ENCODE data around the gene NFKBIE.

- TF ChIP-seq, protein P1, sequence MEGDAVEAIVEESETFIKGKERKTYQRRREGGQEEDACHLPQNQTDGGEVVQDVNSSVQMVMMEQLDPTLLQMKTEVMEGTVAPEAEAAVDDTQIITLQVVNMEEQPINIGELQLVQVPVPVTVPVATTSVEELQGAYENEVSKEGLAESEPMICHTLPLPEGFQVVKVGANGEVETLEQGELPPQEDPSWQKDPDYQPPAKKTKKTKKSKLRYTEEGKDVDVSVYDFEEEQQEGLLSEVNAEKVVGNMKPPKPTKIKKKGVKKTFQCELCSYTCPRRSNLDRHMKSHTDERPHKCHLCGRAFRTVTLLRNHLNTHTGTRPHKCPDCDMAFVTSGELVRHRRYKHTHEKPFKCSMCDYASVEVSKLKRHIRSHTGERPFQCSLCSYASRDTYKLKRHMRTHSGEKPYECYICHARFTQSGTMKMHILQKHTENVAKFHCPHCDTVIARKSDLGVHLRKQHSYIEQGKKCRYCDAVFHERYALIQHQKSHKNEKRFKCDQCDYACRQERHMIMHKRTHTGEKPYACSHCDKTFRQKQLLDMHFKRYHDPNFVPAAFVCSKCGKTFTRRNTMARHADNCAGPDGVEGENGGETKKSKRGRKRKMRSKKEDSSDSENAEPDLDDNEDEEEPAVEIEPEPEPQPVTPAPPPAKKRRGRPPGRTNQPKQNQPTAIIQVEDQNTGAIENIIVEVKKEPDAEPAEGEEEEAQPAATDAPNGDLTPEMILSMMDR (IDR thresholded peaks at IDR 0.05): no peak
- no peak for TF ChIP-seq EZH2 (IDR thresholded peaks at IDR 0.05; ENCODE audit: borderline replicate concordance, insufficient read depth, low read depth, low read length, poor library complexity, severe bottlenecking)
Observed at GRCh38 chr6:44227148-44227793, 38.1 kb downstream of the NFKBIE start.
